H1 (cell line): ENCODE data around the gene AK8. TPM values are rescaled to one million over a fixed set of nuclear protein-coding genes. Genes with fewer than 3 reads are reported as not detected.

ENCODE experiments used
- CTCF ChIA-PET: fragments of 300-600 bp; sonication (Branson Sonifier 250); formaldehyde crosslinking; loops from one replicate; lab custom pipeline; 2021; ENCODE audit not compliant: partially characterized antibody; lab: Charles Lee
- POLR2A ChIA-PET: fragments of 300-600 bp; sonication (Branson Sonifier 250); formaldehyde crosslinking; loops from one replicate; lab custom pipeline; 2021; ENCODE audit warnings: inconsistent platforms; ENCODE audit not compliant: partially characterized antibody; lab: Charles Lee
- DNase-seq, 2 experiments: peaks; one replicate each; pipeline versions ENCODE4 v3.0.0 to v3.0.0-alpha.2; 2010 to 2022; ENCODE audit warnings: low spot score in 2 of 2, low read depth in 1 of 2, mixed read lengths in 1 of 2
- FAIRE-seq: peaks from 2 replicates; lab custom pipeline; 2011; peaks lifted over from hg19 to GRCh38; lab: Jason Lieb, UNC
- H2AFZ ChIP-seq: 2 replicates; pipeline ENCODE4 v1.8.1; 2012; ENCODE audit warnings: low read length, inconsistent platforms
- H2AK5ac ChIP-seq: 2 replicates; pipeline ENCODE4 v1.6.1; 2013; ENCODE audit warnings: low read depth, low read length
- H2BK120ac ChIP-seq: replicated peaks from 2 replicates; pipeline ENCODE3; 2013; ENCODE audit warnings: low read depth, low read length, inconsistent platforms
- H2BK12ac ChIP-seq: 2 replicates; pipeline ENCODE4 v1.6.1; 2013; ENCODE audit warnings: low read depth, low read length
- H2BK15ac ChIP-seq: 2 replicates; pipeline ENCODE4 v1.6.1; 2013; ENCODE audit warnings: low read length
- H2BK20ac ChIP-seq: 2 replicates; pipeline ENCODE4 v1.6.1; 2013; ENCODE audit warnings: low read length
- H2BK5ac ChIP-seq: 2 replicates; pipeline ENCODE4 v1.6.1; 2013; ENCODE audit warnings: low read depth, low read length
- H3K14ac ChIP-seq: 2 replicates; pipeline ENCODE4 v1.6.1; 2013; ENCODE audit warnings: inconsistent platforms; ENCODE audit not compliant: insufficient read length
- H3K18ac ChIP-seq: 2 replicates; pipeline ENCODE4 v1.6.1; 2013; ENCODE audit warnings: low read length; ENCODE audit errors: extremely low read depth
- H3K23ac ChIP-seq: 2 replicates; pipeline ENCODE4 v1.6.1; 2013; ENCODE audit warnings: inconsistent platforms; ENCODE audit not compliant: insufficient read length
- H3K23me2 ChIP-seq: 2 replicates; pipeline ENCODE4 v1.6.1; 2013; ENCODE audit warnings: low read depth, low read length
- H3K27ac ChIP-seq: 2 replicates; pipeline ENCODE4 v1.6.1; 2011; ENCODE audit warnings: low read depth, low read length, inconsistent platforms
- H3K27me3 ChIP-seq, 4 experiments: replicated peaks in 1 of 4; 1 replicate in 1 of 4; 2 replicates in 3 of 4; pipeline versions ENCODE4 v1.6.1 to v1.8.1; 2011 to 2013; ENCODE audit warnings: low read length in 3 of 4, mild to moderate bottlenecking in 3 of 4, inconsistent platforms in 2 of 4, mixed read lengths in 2 of 4, moderate library complexity in 1 of 4; ENCODE audit not compliant: control insufficient read depth in 3 of 4, insufficient read depth in 3 of 4; ENCODE audit errors: extremely low read depth in 1 of 4
- H3K36me3 ChIP-seq, 4 experiments: 2 replicates each; pipeline versions ENCODE4 v1.6.1 to v1.8.1; 2011 to 2013; ENCODE audit warnings: mild to moderate bottlenecking in 4 of 4, low read length in 3 of 4, moderate library complexity in 2 of 4, control low read depth in 1 of 4, inconsistent platforms in 1 of 4; ENCODE audit not compliant: insufficient read depth in 4 of 4, control insufficient read depth in 2 of 4
- H3K4ac ChIP-seq: replicated peaks from 2 replicates; pipeline ENCODE3; 2013; ENCODE audit warnings: low read length, low read depth, mixed read lengths, inconsistent platforms; ENCODE audit not compliant: insufficient read length
- H3K4me1 ChIP-seq, 4 experiments: replicated peaks in 1 of 4; 1 replicate in 1 of 4; 2 replicates in 3 of 4; pipeline versions ENCODE4 v1.6.1 to v1.8.1; 2011 to 2013; ENCODE audit warnings: low read length in 3 of 4, inconsistent platforms in 2 of 4, mixed read lengths in 1 of 4; ENCODE audit not compliant: insufficient read depth in 4 of 4, control insufficient read depth in 3 of 4
- H3K4me2 ChIP-seq, 2 experiments: 2 replicates each; pipeline versions ENCODE4 v1.6.1 to v1.8.1; 2011 to 2013; ENCODE audit warnings: low read depth in 2 of 2, low read length in 2 of 2, control low read depth in 1 of 2, inconsistent platforms in 1 of 2, mild to moderate bottlenecking in 1 of 2; ENCODE audit not compliant: insufficient read depth in 1 of 2
- H3K4me3 ChIP-seq, 4 experiments: fragments of 200-600, 300-600 bp in 1 of 4; sonication (generic), shearing (Covaris generic), sonication (Bioruptor Twin) in 1 of 4; 2 replicates each; pipeline versions ENCODE4 v1.5.1 to v1.8.1; 2011 to 2016; ENCODE audit warnings: low read length in 4 of 4, low read depth in 3 of 4, control low read depth in 2 of 4, inconsistent platforms in 2 of 4, mild to moderate bottlenecking in 2 of 4, mixed read lengths in 1 of 4, moderate library complexity in 1 of 4; ENCODE audit not compliant: insufficient read depth in 2 of 4; ENCODE audit errors: extremely low read depth in 1 of 4
- H3K56ac ChIP-seq: replicated peaks from 2 replicates; pipeline ENCODE3; 2013; ENCODE audit warnings: low read depth, mild to moderate bottlenecking, mixed read lengths, low read length, inconsistent platforms; ENCODE audit not compliant: insufficient read length
- H3K79me1 ChIP-seq: 2 replicates; pipeline ENCODE4 v1.6.1; 2013; ENCODE audit warnings: low read depth, low read length, control low read depth
- H3K79me2 ChIP-seq, 2 experiments: 2 replicates each; pipeline versions ENCODE4 v1.6.1 to v1.8.1; 2012 to 2013; ENCODE audit warnings: low read length in 2 of 2, mild to moderate bottlenecking in 2 of 2, inconsistent platforms in 1 of 2; ENCODE audit not compliant: insufficient read depth in 2 of 2, control insufficient read depth in 1 of 2
- H3K9ac ChIP-seq, 4 experiments: replicated peaks in 1 of 4; 1 replicate in 1 of 4; 2 replicates in 3 of 4; pipeline versions ENCODE4 v1.6.1 to v1.8.1; 2011 to 2013; ENCODE audit warnings: low read depth in 3 of 4, low read length in 3 of 4, control low read depth in 2 of 4, mild to moderate bottlenecking in 2 of 4, moderate library complexity in 2 of 4, inconsistent platforms in 1 of 4; ENCODE audit errors: extremely low read depth in 1 of 4
- H3K9me3 ChIP-seq, 2 experiments: 2 replicates each; pipeline versions ENCODE4 v1.6.1 to v1.8.1; 2012 to 2013; ENCODE audit warnings: mild to moderate bottlenecking in 2 of 2, moderate library complexity in 2 of 2, control low read depth in 1 of 2, inconsistent platforms in 1 of 2, low read depth in 1 of 2, low read length in 1 of 2, mixed read lengths in 1 of 2; ENCODE audit not compliant: insufficient read depth in 2 of 2
- H4K20me1 ChIP-seq, 2 experiments: replicated peaks in 1 of 2; 2 replicates each; pipeline versions ENCODE3 to v1.8.1; 2011 to 2013; ENCODE audit warnings: inconsistent platforms in 2 of 2, low read length in 2 of 2, mild to moderate bottlenecking in 1 of 2; ENCODE audit not compliant: insufficient read depth in 2 of 2, control insufficient read depth in 1 of 2
- H4K5ac ChIP-seq: 2 replicates; pipeline ENCODE4 v1.6.1; 2013; ENCODE audit warnings: low read length, low read depth, mixed read lengths, inconsistent platforms; ENCODE audit not compliant: insufficient read length
- H4K8ac ChIP-seq: 2 replicates; pipeline ENCODE4 v1.8.0; 2013; ENCODE audit warnings: mild to moderate bottlenecking, moderate library complexity, low read length, inconsistent platforms; ENCODE audit not compliant: insufficient read depth; ENCODE audit errors: extremely low read depth
- H4K91ac ChIP-seq: replicated peaks from 2 replicates; pipeline ENCODE3; 2013; ENCODE audit warnings: low read length, mixed read lengths, inconsistent platforms; ENCODE audit not compliant: insufficient read length
- CREB1 ChIP-seq: IDR thresholded peaks from 2 replicates; pipeline ENCODE4 v1.6.1; 2012; ENCODE audit warnings: inconsistent platforms
- POLR2A ChIP-seq, 2 experiments: IDR thresholded peaks; 1 replicate in 1 of 2; 2 replicates in 1 of 2; pipeline ENCODE4 v1.6.1; 2011; ENCODE audit warnings: low read depth in 2 of 2, low read length in 2 of 2, mild to moderate bottlenecking in 2 of 2; ENCODE audit errors: control extremely low read depth in 1 of 2
- POLR2AphosphoS5 ChIP-seq: IDR thresholded peaks from 2 replicates; pipeline ENCODE4 v1.6.1; 2011; ENCODE audit warnings: low read depth, low read length
- RFX5 ChIP-seq: IDR thresholded peaks from 2 replicates; pipeline ENCODE4 v1.6.1; 2011; ENCODE audit warnings: low read depth, low read length, improper control_type of control experiment, borderline replicate concordance
- SP2 ChIP-seq: IDR thresholded peaks from 2 replicates; pipeline ENCODE4 v1.6.1; 2012; ENCODE audit warnings: mild to moderate bottlenecking, low read length, inconsistent platforms
- WGBS, 2 experiments: shearing (Covaris generic) in 1 of 2; methylation state at CpG; one replicate each; pipeline versions ENCODE4 v1.1.6 to v1.1.7; 2013 to 2015; ENCODE audit warnings: low lambda C conversion rate in 2 of 2, mixed read lengths in 2 of 2, inconsistent platforms in 1 of 2, low coverage in 1 of 2, missing lambda C conversion rate in 1 of 2; ENCODE audit not compliant: insufficient replicate concordance in 2 of 2, insufficient coverage in 1 of 2, insufficient read length in 1 of 2; ENCODE audit errors: extremely low coverage in 1 of 2, missing lambda C conversion rate in 1 of 2; 5-methylcytosine and 5-hydroxymethylcytosine counted together
- polyA plus RNA-seq, 7 experiments: library from polyadenylated mRNA; depleted of rRNA in 3 of 7; stranded (reverse) in 5 of 7; unstranded in 2 of 7; fragments of >200 nt in 5 of 7; fragments of 200-250 nt in 2 of 7; gene quantifications; 1 replicate in 5 of 7; 2 replicates in 1 of 7; 4 replicates in 1 of 7; pipeline versions ENCODE4 v1.2.1 to v1.2.3, GENCODE V29; 2011 to 2013; ENCODE audit warnings: missing spikeins in 2 of 7, mixed read lengths in 2 of 7
- total RNA-seq: library from RNA; stranded (reverse); fragmentation: NEBNext Ultra II Directional; extraction: Animal tissue kit (Norgen Biotek cat#: 25700); gene quantifications from 2 replicates; pipeline ENCODE4 v1.2.1, GENCODE V29; 2021

Gene AK8
- total and polyA plus RNA-seq, 2 of the 8 experiments (the other 6 are each of a cell fraction or from before 2014, with no cell fraction given): 0.35 to 0.48 TPM

- Histone ChIP-seq H3K9ac (no peak overlapping the region), H3K56ac (no peak overlapping the region), H3K79me1 (no peaks in the 10 kb centered on the region; the same call in 1 of the 2 replicates), H2BK20ac (no peak overlapping the region), H2AFZ (no peak overlapping the region), H3K18ac (no peak overlapping the region), H3K23ac (no peak overlapping the region), H3K14ac (no peak overlapping the region), H4K8ac (no peak overlapping the region)
- POLR2A ChIA-PET: no interaction called here
- CTCF ChIA-PET: interaction anchor here (0.5 to 2.1 kb wide), 10 partner anchors 9 to 176 kb away, joined by 3 to 9 read pairs (median 4); partner anchors contain the start of gene SPACA9
- TF ChIP-seq RFX5: no peak
- no peak for TF ChIP-seq SP2
- TF ChIP-seq POLR2A (IDR thresholded peaks at IDR 0.05; ENCODE audit: control extremely low read depth in 1 of 2, low read depth in 2 of 2, low read length in 2 of 2): no peak
- no peak for TF ChIP-seq POLR2AphosphoS5
- no peak for TF ChIP-seq CREB1
- TF ChIP-seq, all 59 proteins: peak for 0
- H2BK5ac ChIP-seq: no peak overlapping the region
- H2BK15ac ChIP-seq: no peak overlapping the region
- H3K4me1 ChIP-seq: peaks cover 2 to 5% (median 4%) of the 10 kb centered on the region in 4 experiments; a peak in 6 of 7 replicates
- H2BK120ac ChIP-seq: no peak overlapping the region
- no peak overlapping the region for H3K4me2 ChIP-seq
- DNase-seq (no peak), FAIRE-seq (no peak)
- H3K36me3 ChIP-seq: no peaks in the 10 kb centered on the region
- no peaks in the 10 kb centered on the region; a peak in 1 of 7 replicates for H3K27me3 ChIP-seq
- no peak overlapping the region for H4K5ac ChIP-seq
- H2AK5ac ChIP-seq: no peak overlapping the region
- no peak overlapping the region for H4K91ac ChIP-seq
- H3K9me3 ChIP-seq: no peaks in the 10 kb centered on the region
- H3K79me2 ChIP-seq: no peaks in the 10 kb centered on the region
- no peak overlapping the region for H3K4ac ChIP-seq
- H3K27ac ChIP-seq: no peak overlapping the region
- H4K20me1 ChIP-seq: no peaks in the 10 kb centered on the region
- WGBS, 2 experiments: 84% methylated on average over 11 of the region's 12 CpGs; no CpG with 5 or more reads in 1 of the 2 experiments
- no peak overlapping the region for H2BK12ac ChIP-seq
- H3K23me2 ChIP-seq: no peaks in the 10 kb centered on the region
- no peak overlapping the region for H3K4me3 ChIP-seq
Observed at GRCh38 chr9:132846109-132846917, 31.8 kb downstream of the AK8 start.
